HL-60 (cell line): Measurements from ENCODE around the gene ATP6AP2.

Experiments
- CTCF ChIP-seq: IDR thresholded peaks from one replicate; pipeline ENCODE4 v1.5.1; 2011; ENCODE audit warnings: low read length, control low read depth, inconsistent platforms; ENCODE audit not compliant: insufficient read depth
- GABPA ChIP-seq: IDR thresholded peaks from 2 replicates; pipeline ENCODE4 v1.6.1; 2012; ENCODE audit warnings: low read depth
- POLR2AphosphoS5 ChIP-seq: IDR thresholded peaks from 2 replicates; pipeline ENCODE4 v1.6.1; 2012; ENCODE audit warnings: low read depth
- REST ChIP-seq: IDR thresholded peaks from 2 replicates; pipeline ENCODE4 v1.6.1; 2012; ENCODE audit warnings: low read depth; ENCODE audit not compliant: insufficient replicate concordance
- SPI1 ChIP-seq: IDR thresholded peaks from 2 replicates; pipeline ENCODE4 v1.6.1; 2012; ENCODE audit warnings: low read depth, mild to moderate bottlenecking, borderline replicate concordance

GRCh38 chrX:40653535-40653934 is 72.8 kb downstream of the ATP6AP2 start:
- TF ChIP-seq CTCF (no peak), GABPA (no peak), POLR2AphosphoS5 (no peak), REST (no peak), SPI1 (no peak)
